T-cell (primary cell): ENCODE measurements around the gene CPNE5. TPM values are rescaled to one million over a fixed set of nuclear protein-coding genes. Genes with fewer than 3 reads are reported as not detected.

Source experiments
- ATAC-seq, 4 experiments: fragments of 200-7000 bp in 3 of 4; fragments of 150-1000 bp in 1 of 4; cut with Tn5 transposase; replicated peaks in 1 of 4; 1 replicate in 3 of 4; 2 replicates in 1 of 4; pipeline ENCODE4 v1.10.0; 2021; ENCODE audit warnings: moderate library complexity in 3 of 4, mild to moderate bottlenecking in 2 of 4, moderate number of reproducible peaks in 1 of 4
- CTCF ChIA-PET, 2 donors: fragments of 300-600 bp; sonication (Branson Sonifier 250); formaldehyde crosslinking; loops; one replicate each; lab custom pipeline; 2022; ENCODE audit warnings: antibody characterized with exemption in 2 of 2; lab: Charles Lee
- POLR2A ChIA-PET, 2 donors: fragments of 300-600 bp; sonication (Branson Sonifier 250); formaldehyde crosslinking; loops; one replicate each; lab custom pipeline; 2022; ENCODE audit warnings: antibody characterized with exemption in 2 of 2; lab: Charles Lee
- DNase-seq, 35 experiments: peaks; one replicate each; pipeline versions ENCODE4 v3.0.0 to v3.0.0-alpha.2; 2013 to 2023
- H3K27ac ChIP-seq: one replicate; pipeline ENCODE4 v1.5.1; 2013; ENCODE audit warnings: low read length
- H3K27me3 ChIP-seq, 2 experiments: replicated peaks in 1 of 2; 1 replicate in 1 of 2; 2 replicates in 1 of 2; pipeline versions ENCODE4 v1.6.1 to v1.7.0; 2013; ENCODE audit warnings: low read length in 1 of 2, mixed read lengths in 1 of 2; ENCODE audit not compliant: control insufficient read depth in 2 of 2, insufficient read depth in 2 of 2; ENCODE audit errors: extremely low read depth in 1 of 2
- H3K36me3 ChIP-seq, 2 donors: 1 replicate in 1 of 2; 2 replicates in 1 of 2; pipeline versions ENCODE4 v1.6.1 to v1.7.0; 2013; ENCODE audit warnings: low read length in 1 of 2; ENCODE audit not compliant: control insufficient read depth in 2 of 2, insufficient read depth in 1 of 2; ENCODE audit errors: extremely low read depth in 1 of 2
- H3K4me1 ChIP-seq, 2 experiments: 1 replicate in 1 of 2; 2 replicates in 1 of 2; pipeline versions ENCODE4 v1.6.1 to v1.7.0; 2013; ENCODE audit warnings: low read length in 2 of 2, mixed read lengths in 1 of 2; ENCODE audit not compliant: insufficient read depth in 2 of 2, control insufficient read depth in 1 of 2; ENCODE audit errors: extremely low read depth in 1 of 2
- H3K4me3 ChIP-seq, 2 donors: 1 replicate in 1 of 2; 2 replicates in 1 of 2; pipeline versions ENCODE4 v1.5.1 to v1.7.0; 2013; ENCODE audit warnings: mild to moderate bottlenecking in 2 of 2, low read length in 1 of 2, moderate library complexity in 1 of 2; ENCODE audit not compliant: control insufficient read depth in 1 of 2; ENCODE audit errors: extremely low read depth in 1 of 2
- H3K9me3 ChIP-seq: 2 replicates; pipeline ENCODE4 v1.7.0; 2013
- H3K27ac Mint-ChIP-seq, 2 donors: one replicate each; pipeline ENCODE4 v1.8.0; 2020 to 2021; ENCODE audit warnings: mild to moderate bottlenecking in 2 of 2, mixed read lengths in 2 of 2
- H3K27me3 Mint-ChIP-seq, 2 donors: one replicate each; pipeline ENCODE4 v1.8.0; 2021 to 2022; ENCODE audit warnings: mixed read lengths in 2 of 2
- H3K36me3 Mint-ChIP-seq: one replicate; pipeline ENCODE4 v1.8.0; 2021; ENCODE audit warnings: mixed read lengths
- H3K4me1 Mint-ChIP-seq, 3 donors: one replicate each; pipeline ENCODE4 v1.8.0; 2020 to 2022; ENCODE audit warnings: mixed read lengths in 3 of 3, mild to moderate bottlenecking in 1 of 3
- H3K4me3 Mint-ChIP-seq, 3 donors: one replicate each; pipeline ENCODE4 v1.8.0; 2020 to 2022; ENCODE audit warnings: mild to moderate bottlenecking in 3 of 3, mixed read lengths in 3 of 3, moderate library complexity in 3 of 3
- H3K9me3 Mint-ChIP-seq, 3 donors: one replicate each; pipeline ENCODE4 v1.8.0; 2020 to 2022; ENCODE audit warnings: mixed read lengths in 3 of 3
- WGBS: methylation state at CpG from one replicate; pipeline ENCODE4 v1.1.5; 2013; ENCODE audit warnings: missing lambda C conversion rate; ENCODE audit not compliant: insufficient coverage; 5-methylcytosine and 5-hydroxymethylcytosine counted together
- total RNA-seq, 35 experiments: library from RNA in 6 of 35; stranded (reverse) in 6 of 35; fragments of 120-200 nt in 1 of 35; gene quantifications; one replicate each; pipeline versions ENCODE4 v1.2.1 to v1.2.4 and lab custom pipeline; 2013 to 2026

CPNE5 gene
- total RNA-seq, 5 donors from 2014 or later (not counting 1 experiment from before 2014, with no cell fraction given), result 0.73 to 1.8 (median 1.1) TPM

DNA sequence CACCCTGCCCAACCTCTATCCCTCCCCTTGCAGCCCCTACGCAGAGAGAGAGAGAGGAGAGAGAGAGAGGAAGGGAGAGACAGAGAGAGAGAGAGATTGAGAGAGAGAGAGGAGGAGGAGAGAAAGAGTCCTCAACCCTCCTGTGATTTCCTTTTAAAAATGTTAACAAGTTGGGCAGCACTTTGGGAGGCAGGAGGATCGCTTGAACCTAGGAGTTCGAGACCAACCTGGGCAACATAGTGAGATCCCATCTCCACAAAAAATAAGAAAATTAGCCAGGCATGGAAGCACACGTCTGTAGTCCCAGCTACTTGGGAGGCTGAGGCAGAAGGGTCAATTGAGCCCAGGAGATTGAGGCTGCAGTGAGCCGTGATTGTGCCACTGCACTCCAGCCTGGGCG is 30.1 kb downstream of the CPNE5 start:
- Histone ChIP-seq H3K27ac (no peak overlapping the region), H3K4me1 (no peaks in the 10 kb centered on the region), H3K36me3 (no peaks in the 10 kb centered on the region), H3K27me3 (peaks cover 0 to 2% of the 10 kb centered on the region in 2 experiments), H3K9me3 (no peaks in the 10 kb centered on the region), H3K4me3 (no peak overlapping the region)
- H3K27ac Mint-ChIP-seq, result no peak overlapping the region
- H3K4me3 Mint-ChIP-seq, result no peak overlapping the region
- DNase-seq (no peak), ATAC-seq (no peak)
- POLR2A ChIA-PET, result no interaction called here
- no peaks in the 10 kb centered on the region for H3K9me3 Mint-ChIP-seq
- H3K27me3 Mint-ChIP-seq, result peaks cover 8 to 12% of the 10 kb centered on the region in 2 donors
- no peaks in the 10 kb centered on the region for H3K36me3 Mint-ChIP-seq
- 60% methylated on average over 1 of the region's 6 CpGs for WGBS
- CTCF ChIA-PET, result no interaction called here
- H3K4me1 Mint-ChIP-seq, result no peaks in the 10 kb centered on the region

GRCh38 chr6:36808634-36809033 is 30.6 kb downstream of the CPNE5 start:
- no CpG with 5 or more reads among the region's 5 CpGs for WGBS
- Histone ChIP-seq H3K36me3 (no peaks in the 10 kb centered on the region), H3K9me3 (no peaks in the 10 kb centered on the region), H3K27me3 (peaks cover 0 to 2% of the 10 kb centered on the region in 2 experiments), H3K27ac (no peak overlapping the region), H3K4me1 (no peaks in the 10 kb centered on the region), H3K4me3 (no peak overlapping the region)
- ATAC-seq, result no peak
- H3K9me3 Mint-ChIP-seq, result no peaks in the 10 kb centered on the region
- H3K27me3 Mint-ChIP-seq, result peaks cover 8 to 12% of the 10 kb centered on the region in 2 donors
- no peaks in the 10 kb centered on the region for H3K4me1 Mint-ChIP-seq
- H3K36me3 Mint-ChIP-seq, result no peaks in the 10 kb centered on the region
- POLR2A ChIA-PET, result no interaction called here
- CTCF ChIA-PET, result no interaction called here
- H3K27ac Mint-ChIP-seq, result no peak overlapping the region
- H3K4me3 Mint-ChIP-seq, result no peak overlapping the region
- DNase-seq, result no peak

GRCh38 chr6:36807750-36808149 is 31.5 kb downstream of the CPNE5 start:
- H3K27me3 Mint-ChIP-seq, result peaks cover 8 to 12% of the 10 kb centered on the region in 2 donors
- H3K4me1 Mint-ChIP-seq, result no peaks in the 10 kb centered on the region
- H3K36me3 Mint-ChIP-seq, result no peaks in the 10 kb centered on the region
- H3K9me3 Mint-ChIP-seq, result no peaks in the 10 kb centered on the region
- H3K9me3 ChIP-seq, result no peaks in the 10 kb centered on the region
- 87% methylated on average over 4 of the region's 7 CpGs for WGBS
- ATAC-seq, result no peak
- no peak for DNase-seq
- H3K27ac Mint-ChIP-seq, result no peak overlapping the region
- no peak overlapping the region for H3K4me3 ChIP-seq
- ChIA-PET POLR2A (no interaction called here), CTCF (interaction anchor here in 1 of 2 donors (0.6 kb wide), 1 partner anchor 61 kb away, joined by 3 read pairs; no protein-coding TSS in a partner anchor)
- H3K36me3 ChIP-seq, result no peaks in the 10 kb centered on the region
- H3K27me3 ChIP-seq, result peaks cover 0 to 2% of the 10 kb centered on the region in 2 experiments
- H3K4me3 Mint-ChIP-seq, result no peak overlapping the region
- H3K4me1 ChIP-seq, result no peaks in the 10 kb centered on the region
- no peak overlapping the region for H3K27ac ChIP-seq

GRCh38 chr6:36807143-36807542 is 32.1 kb downstream of the CPNE5 start:
- WGBS, result 85% methylated on average over 5 of the region's 5 CpGs
- CTCF ChIA-PET, result interaction anchor here in 1 of 2 donors (0.6 kb wide), 1 partner anchor 62 kb away, joined by 3 read pairs; no protein-coding TSS in a partner anchor
- Histone ChIP-seq H3K9me3 (no peaks in the 10 kb centered on the region), H3K4me3 (no peak overlapping the region), H3K27me3 (peaks cover 0 to 2% of the 10 kb centered on the region in 2 experiments), H3K36me3 (no peaks in the 10 kb centered on the region), H3K4me1 (no peaks in the 10 kb centered on the region), H3K27ac (no peak overlapping the region)
- DNase-seq (no peak), ATAC-seq (no peak)
- Mint-ChIP-seq H3K27me3 (peaks cover 8 to 12% of the 10 kb centered on the region in 2 donors), H3K27ac (no peak overlapping the region), H3K4me1 (no peaks in the 10 kb centered on the region), H3K9me3 (no peaks in the 10 kb centered on the region), H3K36me3 (no peaks in the 10 kb centered on the region), H3K4me3 (no peak overlapping the region)
- POLR2A ChIA-PET, result no interaction called here

DNA sequence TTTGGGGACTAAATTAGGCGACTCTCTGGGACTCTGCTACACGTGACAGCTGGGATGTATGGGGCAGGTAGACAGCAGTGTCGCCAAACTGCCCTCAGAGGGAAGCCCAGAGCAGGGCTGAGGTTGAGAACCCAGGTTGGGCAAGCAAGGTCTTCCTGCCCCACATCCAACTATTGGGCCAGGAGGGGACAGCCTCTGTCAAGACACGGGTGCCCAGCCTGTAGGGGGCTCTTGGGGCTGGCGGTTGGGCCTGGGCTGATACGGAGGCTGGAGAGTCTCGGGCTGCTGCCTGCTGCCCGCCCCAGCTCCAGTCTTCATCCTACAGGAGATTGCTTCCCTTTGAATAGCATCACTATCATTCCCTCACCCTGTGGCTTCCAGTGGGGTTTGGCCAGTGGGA is 33.3 kb downstream of the CPNE5 start:
- Mint-ChIP-seq H3K9me3 (no peaks in the 10 kb centered on the region), H3K4me3 (no peak overlapping the region), H3K4me1 (no peaks in the 10 kb centered on the region), H3K36me3 (no peaks in the 10 kb centered on the region), H3K27ac (no peak overlapping the region), H3K27me3 (peaks cover 8 to 12% of the 10 kb centered on the region in 2 donors)
- Histone ChIP-seq H3K9me3 (no peaks in the 10 kb centered on the region), H3K27ac (no peak overlapping the region), H3K27me3 (peaks cover 0 to 2% of the 10 kb centered on the region in 2 experiments), H3K4me3 (no peak overlapping the region), H3K36me3 (no peaks in the 10 kb centered on the region), H3K4me1 (no peaks in the 10 kb centered on the region)
- ChIA-PET POLR2A (no interaction called here), CTCF (no interaction called here)
- DNase-seq (no peak), ATAC-seq (no peak)
- WGBS, result 66% methylated on average over 3 of the region's 8 CpGs

- H3K36me3 ChIP-seq, result no peaks in the 10 kb centered on the region
- no peak overlapping the region for H3K27ac ChIP-seq
- WGBS, result 68% methylated on average over 5 of the region's 7 CpGs
- ChIA-PET POLR2A (no interaction called here), CTCF (interaction anchor here in 1 of 2 donors (0.5 kb wide), 1 partner anchor 173 kb away, joined by 3 read pairs; no protein-coding TSS in a partner anchor)
- H3K9me3 ChIP-seq, result no peaks in the 10 kb centered on the region
- DNase-seq, result no peak
- no peak overlapping the region for H3K27ac Mint-ChIP-seq
- H3K9me3 Mint-ChIP-seq, result no peaks in the 10 kb centered on the region
- H3K4me1 ChIP-seq, result no peaks in the 10 kb centered on the region
- H3K4me1 Mint-ChIP-seq, result no peaks in the 10 kb centered on the region
- H3K4me3 Mint-ChIP-seq, result no peak overlapping the region
- no peak overlapping the region for H3K4me3 ChIP-seq
- no peak for ATAC-seq
- peaks cover 8 to 12% of the 10 kb centered on the region in 2 donors for H3K27me3 Mint-ChIP-seq
- peaks cover 0 to 2% of the 10 kb centered on the region in 2 experiments for H3K27me3 ChIP-seq
- H3K36me3 Mint-ChIP-seq, result no peaks in the 10 kb centered on the region
Observed at GRCh38 chr6:36805096-36805797, 34.0 kb downstream of the CPNE5 start.
